SK-N-SH treated with all-trans-retinoic acid at 6 μM for 48 hours (cell line): ENCODE measurements around the gene PRR20B.

Experiments used
- ARNTL ChIP-seq: fragments of 450-650 bp; formaldehyde crosslinking; IDR thresholded peaks from 2 replicates; pipeline ENCODE4 v1.5.0; 2020; ENCODE audit warnings: low read depth, mild to moderate bottlenecking, moderate library complexity, borderline replicate concordance
- CSDC2 ChIP-seq: fragments of 250-450 bp; sonication (Bioruptor Pico); IDR thresholded peaks from 2 replicates; pipeline ENCODE4 v1.5.0; 2020; ENCODE audit warnings: mild to moderate bottlenecking, moderate library complexity
- GLIS3 ChIP-seq: fragments of 250-450 bp; sonication (Bioruptor Pico); IDR thresholded peaks from 2 replicates; pipeline ENCODE4 v1.5.0; 2020; ENCODE audit warnings: mild to moderate bottlenecking, moderate library complexity
- PATZ1 ChIP-seq: fragments of 250-450 bp; sonication (Bioruptor Pico); IDR thresholded peaks from 2 replicates; pipeline ENCODE4 v1.8.0; 2020; ENCODE audit warnings: mild to moderate bottlenecking, moderate library complexity, borderline replicate concordance
- PPARA ChIP-seq: fragments of 250-450 bp; sonication (Bioruptor Pico); IDR thresholded peaks from 2 replicates; pipeline ENCODE4 v1.5.0; 2020; ENCODE audit warnings: mild to moderate bottlenecking, borderline replicate concordance
- TSHZ2 ChIP-seq: fragments of 250-450 bp; sonication (Bioruptor Pico); IDR thresholded peaks from 2 replicates; pipeline ENCODE4 v1.5.0; 2020; ENCODE audit warnings: mild to moderate bottlenecking, moderate library complexity
- ZFP3 ChIP-seq: fragments of 250-450 bp; sonication (Bioruptor Pico); IDR thresholded peaks from 2 replicates; pipeline ENCODE4 v1.5.0; 2020; ENCODE audit warnings: mild to moderate bottlenecking, moderate library complexity
- ZFP30 ChIP-seq: fragments of 450-650 bp; formaldehyde crosslinking; IDR thresholded peaks from 2 replicates; pipeline ENCODE4 v1.5.0; 2022; ENCODE audit warnings: mild to moderate bottlenecking, moderate library complexity
- ZNF565 ChIP-seq: fragments of 450-650 bp; formaldehyde crosslinking; conservative IDR thresholded peaks from 2 replicates; pipeline ENCODE4 v1.5.0; 2020; ENCODE audit warnings: low read depth, mild to moderate bottlenecking, moderate library complexity

DNA sequence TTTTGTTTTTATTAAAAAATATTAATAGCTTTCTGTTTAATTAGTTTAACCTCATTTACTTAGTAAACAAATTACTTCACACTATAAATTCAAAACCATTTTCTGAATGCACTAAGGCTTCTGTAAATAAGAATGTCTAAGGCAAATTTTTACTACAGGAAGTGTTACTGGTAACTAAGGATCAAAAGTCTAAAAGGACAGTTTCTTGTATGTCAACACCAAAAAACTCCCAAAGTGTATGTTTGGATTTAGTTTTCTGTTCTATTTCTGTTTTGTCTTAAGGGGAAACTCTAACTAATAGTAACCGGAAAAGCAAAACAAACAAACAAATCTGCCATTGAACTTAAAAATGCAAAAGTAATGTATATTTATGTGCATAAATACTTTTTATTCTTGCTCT, 44.4 kb downstream of the PRR20B start:
- no peak for TF ChIP-seq ZFP30 (CRISPR knock-in tag)
- TF ChIP-seq ZNF565 (CRISPR knock-in tag), result no peak
- TF ChIP-seq CSDC2 (CRISPR knock-in tag), result no peak
- no peak for TF ChIP-seq TSHZ2 (CRISPR knock-in tag)
- no peak for TF ChIP-seq GLIS3 (CRISPR knock-in tag)
- no peak for TF ChIP-seq ARNTL (CRISPR knock-in tag)
- TF ChIP-seq ZFP3 (CRISPR knock-in tag), result no peak
- TF ChIP-seq PATZ1 (CRISPR knock-in tag), result no peak
- TF ChIP-seq PPARA, result no peak
